PC-3 (cell line): ENCODE results near the gene DMGDH. TPM values are rescaled to one million over a fixed set of nuclear protein-coding genes. Genes with fewer than 3 reads are reported as not detected.

ENCODE experiments used
- ATAC-seq: fragments of 200-7000 bp; cut with Tn5 transposase; 2 replicates; pipeline ENCODE4 v1.9.1; 2020; ENCODE audit warnings: mild to moderate bottlenecking, moderate library complexity
- BruUV-seq: library from RNA; stranded (reverse); fragments of 400-500 nt; replicated peaks from 2 replicates; lab custom pipeline; 2021; lab: Mats Ljungman, UMichigan
- CTCF ChIA-PET: fragments of 300-600 bp; sonication (Branson Sonifier 250); formaldehyde crosslinking; loops from one replicate; lab custom pipeline; 2022; ENCODE audit warnings: antibody characterized with exemption; lab: Charles Lee
- POLR2A ChIA-PET: fragments of 300-600 bp; sonication (Branson Sonifier 250); formaldehyde crosslinking; loops from one replicate; lab custom pipeline; 2022; ENCODE audit warnings: antibody characterized with exemption; ENCODE audit not compliant: unreplicated experiment; lab: Charles Lee
- DNase-seq: peaks from one replicate; pipeline ENCODE4 v3.0.0-alpha.2; 2015
- H2AFZ ChIP-seq: fragments of 300-600 bp; sonication (generic); 2 replicates; pipeline ENCODE4 v1.6.0; 2016; ENCODE audit warnings: antibody characterized with exemption, low read length
- H3F3A ChIP-seq: fragments of 300-600 bp; sonication (generic); one replicate; pipeline ENCODE4 v1.6.0; 2017; ENCODE audit warnings: antibody characterized with exemption, low read length, control low read depth, mild to moderate bottlenecking; ENCODE audit not compliant: unreplicated experiment
- H3K27ac ChIP-seq: fragments of 300-600 bp; sonication (generic); 2 replicates; pipeline ENCODE4 v1.5.1; 2016; ENCODE audit warnings: mild to moderate bottlenecking, low read length
- H3K27me3 ChIP-seq: fragments of 300-600 bp; sonication (generic); 2 replicates; pipeline ENCODE4 v1.6.1; 2016; ENCODE audit warnings: low read length, mixed read lengths
- H3K36me3 ChIP-seq: fragments of 300-600 bp; sonication (generic); 2 replicates; pipeline ENCODE4 v1.6.1; 2016; ENCODE audit warnings: low read depth, mixed run types, low read length, mixed read lengths
- H3K4me1 ChIP-seq: fragments of 300-600 bp; sonication (generic); 2 replicates; pipeline ENCODE4 v1.5.1; 2016; ENCODE audit warnings: low read length; ENCODE audit not compliant: insufficient read depth
- H3K4me2 ChIP-seq: fragments of 300-600 bp; sonication (generic); 2 replicates; pipeline ENCODE4 v1.6.0; 2016; ENCODE audit warnings: low read length
- H3K4me3 ChIP-seq: fragments of 300-600 bp; sonication (generic); 2 replicates; pipeline ENCODE4 v1.5.1; 2016; ENCODE audit warnings: mild to moderate bottlenecking, low read length, mixed read lengths
- H3K79me2 ChIP-seq: fragments of 300-600 bp; sonication (generic); 2 replicates; pipeline ENCODE4 v1.6.1; 2017; ENCODE audit warnings: low read length, mixed read lengths
- H3K9ac ChIP-seq: fragments of 300-600 bp; sonication (generic); 2 replicates; pipeline ENCODE4 v1.6.0; 2016; ENCODE audit warnings: mild to moderate bottlenecking, low read length
- H3K9me2 ChIP-seq: fragments of 300-600 bp; sonication (generic); replicated peaks from 2 replicates; pipeline ENCODE4 v1.6.1; 2016; ENCODE audit warnings: mixed run types, low read length, mixed read lengths
- H3K9me3 ChIP-seq: fragments of 300-600 bp; sonication (generic); 2 replicates; pipeline ENCODE4 v1.6.1; 2016; ENCODE audit warnings: low read length, mixed read lengths
- H4K20me1 ChIP-seq: fragments of 300-600 bp; sonication (generic); 2 replicates; pipeline ENCODE4 v1.6.1; 2016; ENCODE audit warnings: low read length, mixed read lengths
- EZH2 ChIP-seq: fragments of 300-600 bp; sonication (generic); IDR thresholded peaks from one replicate; pipeline ENCODE4 v1.6.1; 2017; ENCODE audit warnings: antibody characterized with exemption, mild to moderate bottlenecking, low read length; ENCODE audit not compliant: unreplicated experiment
- EZH2phosphoT487 ChIP-seq: fragments of 300-600 bp; sonication (generic); IDR thresholded peaks from 2 replicates; pipeline ENCODE4 v1.6.1; 2018; ENCODE audit warnings: mild to moderate bottlenecking, antibody characterized with exemption, low read length, borderline replicate concordance
- intact Hi-C: fragments of 100-400 bp; cut with micrococcal nuclease; formaldehyde crosslinking; loops from 2 replicates; pipeline ENCODE4 v1.9.0; 2023
- total RNA-seq: library from RNA; depleted of rRNA; stranded (reverse); fragments of >200 nt; gene quantifications from 2 replicates; pipeline ENCODE4 v1.2.3, GENCODE V29; 2014
- TF ChIP-seq, protein P1 (sequence below): fragments of 300-600 bp; sonication (generic); conservative IDR thresholded peaks from 2 replicates; pipeline ENCODE4 v1.5.1; 2017; ENCODE audit warnings: antibody characterized with exemption, low read depth, mild to moderate bottlenecking, low read length

Gene DMGDH
- total RNA-seq, 1 experiment from 2014 or later, result not detected

DNA sequence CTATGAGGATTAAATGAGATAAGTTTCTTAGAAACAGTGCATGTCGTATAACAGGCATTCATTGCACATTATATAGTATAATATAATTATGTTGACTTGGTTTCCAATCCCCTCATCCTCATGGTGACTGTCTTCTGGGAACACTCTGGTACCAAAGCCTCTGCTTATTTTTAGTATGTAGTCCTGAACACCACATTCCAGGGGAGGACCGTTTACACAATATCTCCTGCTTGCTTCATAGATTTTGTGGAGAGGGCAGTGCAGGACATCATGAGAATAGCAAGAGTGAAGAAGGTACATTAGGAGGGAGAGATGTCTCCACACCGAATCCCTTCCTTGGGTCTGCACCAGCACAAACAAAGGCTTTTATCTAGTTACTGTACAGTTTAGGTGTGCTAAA is 21.6 kb upstream of the DMGDH start:
- Histone ChIP-seq H3F3A (no peaks in the 10 kb centered on the region), H4K20me1 (no peaks in the 10 kb centered on the region), H3K27me3 (no peaks in the 10 kb centered on the region), H3K36me3 (no peaks in the 10 kb centered on the region), H2AFZ (no peak overlapping the region), H3K9me2 (no peaks in the 10 kb centered on the region), H3K79me2 (no peaks in the 10 kb centered on the region), H3K9ac (no peak overlapping the region), H3K4me3 (no peak overlapping the region), H3K27ac (no peak overlapping the region), H3K4me1 (no peaks in the 10 kb centered on the region), H3K4me2 (no peak overlapping the region), H3K9me3 (no peaks in the 10 kb centered on the region)
- intact Hi-C loops, result no loop called here
- TF ChIP-seq EZH2 (no peak), EZH2phosphoT487 (no peak)
- TF ChIP-seq, protein P1, sequence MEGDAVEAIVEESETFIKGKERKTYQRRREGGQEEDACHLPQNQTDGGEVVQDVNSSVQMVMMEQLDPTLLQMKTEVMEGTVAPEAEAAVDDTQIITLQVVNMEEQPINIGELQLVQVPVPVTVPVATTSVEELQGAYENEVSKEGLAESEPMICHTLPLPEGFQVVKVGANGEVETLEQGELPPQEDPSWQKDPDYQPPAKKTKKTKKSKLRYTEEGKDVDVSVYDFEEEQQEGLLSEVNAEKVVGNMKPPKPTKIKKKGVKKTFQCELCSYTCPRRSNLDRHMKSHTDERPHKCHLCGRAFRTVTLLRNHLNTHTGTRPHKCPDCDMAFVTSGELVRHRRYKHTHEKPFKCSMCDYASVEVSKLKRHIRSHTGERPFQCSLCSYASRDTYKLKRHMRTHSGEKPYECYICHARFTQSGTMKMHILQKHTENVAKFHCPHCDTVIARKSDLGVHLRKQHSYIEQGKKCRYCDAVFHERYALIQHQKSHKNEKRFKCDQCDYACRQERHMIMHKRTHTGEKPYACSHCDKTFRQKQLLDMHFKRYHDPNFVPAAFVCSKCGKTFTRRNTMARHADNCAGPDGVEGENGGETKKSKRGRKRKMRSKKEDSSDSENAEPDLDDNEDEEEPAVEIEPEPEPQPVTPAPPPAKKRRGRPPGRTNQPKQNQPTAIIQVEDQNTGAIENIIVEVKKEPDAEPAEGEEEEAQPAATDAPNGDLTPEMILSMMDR, result no peak
- ChIA-PET POLR2A (no interaction called here), CTCF (no interaction called here)
- ATAC-seq (no peak), DNase-seq (no peak)
- BruUV-seq, result no TSS peak

DNA sequence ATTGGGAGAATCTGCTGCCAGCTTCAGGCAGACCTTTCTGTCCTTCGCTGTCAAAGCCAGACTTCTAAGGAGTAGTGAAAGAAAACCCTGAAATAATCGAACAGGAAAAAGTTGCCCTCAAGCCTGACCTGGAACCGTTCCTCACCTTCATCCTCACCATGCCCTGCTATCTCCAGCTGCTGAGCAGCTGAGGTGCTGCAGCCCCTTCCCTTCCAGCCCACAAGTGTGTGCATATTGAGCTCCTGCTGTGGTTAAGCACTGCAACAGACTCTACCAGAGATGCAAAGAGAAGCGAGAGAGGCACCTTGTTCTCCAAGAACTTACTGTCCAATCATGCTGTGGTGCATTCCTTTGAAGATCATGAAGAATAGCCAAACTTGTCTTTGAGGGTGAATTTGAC is 19.0 kb upstream of the DMGDH start:
- Histone ChIP-seq H3K27ac (no peak overlapping the region), H3K9me3 (no peaks in the 10 kb centered on the region), H3F3A (no peaks in the 10 kb centered on the region), H3K27me3 (no peaks in the 10 kb centered on the region), H3K4me3 (no peak overlapping the region), H3K9ac (no peak overlapping the region), H3K9me2 (no peaks in the 10 kb centered on the region), H2AFZ (no peak overlapping the region), H3K36me3 (no peaks in the 10 kb centered on the region), H3K79me2 (no peaks in the 10 kb centered on the region), H3K4me2 (no peak overlapping the region), H4K20me1 (no peaks in the 10 kb centered on the region), H3K4me1 (no peaks in the 10 kb centered on the region)
- BruUV-seq, result no TSS peak
- ATAC-seq, result no peak
- intact Hi-C loops, result no loop called here
- no peak for DNase-seq
- POLR2A ChIA-PET, result no interaction called here
- TF ChIP-seq EZH2phosphoT487 (no peak), EZH2 (no peak)
- TF ChIP-seq, protein P1, result no peak
- CTCF ChIA-PET, result no interaction called here

DNA sequence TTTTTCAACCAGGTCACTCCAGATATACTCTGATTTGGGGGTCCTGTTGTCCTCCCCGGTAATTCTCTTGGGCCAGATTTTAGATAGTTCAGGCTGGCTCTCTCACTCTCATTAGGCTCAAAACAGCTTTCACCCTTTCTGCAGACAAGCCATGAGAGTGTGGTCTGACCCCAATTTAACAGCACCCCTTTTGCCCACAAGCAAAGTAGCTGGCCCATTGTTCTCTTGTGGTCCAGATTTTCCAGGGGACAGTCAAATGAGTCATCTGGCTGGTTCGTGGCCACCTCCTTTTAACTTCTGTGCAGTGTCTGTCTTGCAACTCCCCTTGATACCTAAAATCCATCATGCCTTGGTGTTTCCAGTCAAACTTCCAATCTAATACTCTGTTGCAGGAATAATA is 16.6 kb upstream of the DMGDH start:
- H3K4me2 ChIP-seq, result no peak overlapping the region
- no peak for ATAC-seq
- no peaks in the 10 kb centered on the region for H3K4me1 ChIP-seq
- no peak overlapping the region for H3K4me3 ChIP-seq
- H3K36me3 ChIP-seq, result no peaks in the 10 kb centered on the region
- BruUV-seq, result no TSS peak
- H3F3A ChIP-seq, result no peaks in the 10 kb centered on the region
- intact Hi-C loops, result no loop called here
- no peaks in the 10 kb centered on the region for H3K79me2 ChIP-seq
- no peaks in the 10 kb centered on the region for H3K9me3 ChIP-seq
- no peaks in the 10 kb centered on the region for H3K27me3 ChIP-seq
- H3K27ac ChIP-seq, result no peak overlapping the region
- ChIA-PET POLR2A (no interaction called here), CTCF (no interaction called here)
- H4K20me1 ChIP-seq, result no peaks in the 10 kb centered on the region
- H3K9ac ChIP-seq, result no peak overlapping the region
- no peak for TF ChIP-seq EZH2phosphoT487
- no peak for TF ChIP-seq EZH2
- TF ChIP-seq, protein P1, result no peak
- DNase-seq, result no peak
- H3K9me2 ChIP-seq, result no peaks in the 10 kb centered on the region
- H2AFZ ChIP-seq, result no peak overlapping the region
